ENCODE results near the gene NKAIN1. TPM values are rescaled to one million over a fixed set of nuclear protein-coding genes. Genes with fewer than 3 reads are reported as not detected.

The NKAIN1 gene
- total RNA-seq, 4 donors from 2014 or later = not detected

- no peak overlapping the region for H3K27ac ChIP-seq
Measured at GRCh38 chr1:31243501-31244286, 4.0 kb upstream of the NKAIN1 start.

DNA sequence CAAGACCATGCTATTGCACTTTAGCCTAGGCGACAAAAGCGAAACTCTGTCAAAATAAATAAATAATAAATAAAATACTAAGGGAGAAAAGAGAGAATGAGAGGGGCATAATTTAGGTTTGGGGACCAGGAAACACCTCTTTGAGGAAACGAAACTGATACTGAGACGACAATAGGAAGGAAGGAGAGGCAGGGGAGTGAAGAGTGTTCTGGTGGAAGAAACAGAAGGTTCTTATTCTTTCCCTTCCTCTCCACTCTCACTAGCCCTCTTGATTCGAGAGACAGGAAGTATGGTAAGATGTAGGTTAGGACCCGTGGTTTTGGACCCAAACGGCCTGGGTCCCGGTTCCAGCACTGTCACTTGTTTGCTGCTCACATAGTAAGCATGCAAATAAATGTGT lies 1.6 kb upstream of the NKAIN1 start:
- no peaks in the 10 kb centered on the region for H3K9me3 ChIP-seq
- no peak overlapping the region for H3K4me3 ChIP-seq
- H3K36me3 ChIP-seq = no peaks in the 10 kb centered on the region
- H3K27ac ChIP-seq = no peak overlapping the region
- peaks cover 0 to 16% (median 4%) of the 10 kb centered on the region in 4 donors for H3K4me1 ChIP-seq
- TF ChIP-seq CTCF (IDR thresholded peaks at IDR 0.05) (no peak), POLR2A (IDR thresholded peaks at IDR 0.05) (no peak), EP300 (IDR thresholded peaks at IDR 0.05) (no peak)
- 54 to 60% methylated on average over 8 of the region's 8 CpGs for WGBS, 2 donors
- peaks cover 0 to 55% of the 10 kb centered on the region in 2 donors for H3K27me3 ChIP-seq
- no peak for DNase-seq (ENCODE audit: low spot score in 2 of 2)

More at GRCh38 chr1:31243501-31244286, 4.0 kb upstream of the NKAIN1 start:
- H3K9me3 ChIP-seq = no peaks in the 10 kb centered on the region
- no peak for DNase-seq (ENCODE audit: low spot score in 2 of 2)
- no peaks in the 10 kb centered on the region for H3K36me3 ChIP-seq
- H3K4me1 ChIP-seq = peaks cover 0 to 13% (median 4%) of the 10 kb centered on the region in 4 donors
- peaks cover 0 to 31% of the 10 kb centered on the region in 2 donors for H3K27me3 ChIP-seq
- no peak overlapping the region for H3K4me3 ChIP-seq
- WGBS, 2 donors = 55 to 59% methylated on average over 10 of the region's 10 CpGs
- TF ChIP-seq POLR2A (IDR thresholded peaks at IDR 0.05) = no peak
- TF ChIP-seq EP300 (IDR thresholded peaks at IDR 0.05) = no peak
- no peak for TF ChIP-seq CTCF (IDR thresholded peaks at IDR 0.05)

GRCh38 chr1:31238986-31239613 lies 587 bp downstream of the NKAIN1 start:
- peaks cover 0 to 16% (median 4%) of the 10 kb centered on the region in 4 donors for H3K4me1 ChIP-seq
- TF ChIP-seq CTCF (IDR thresholded peaks at IDR 0.05) (no peak), EP300 (IDR thresholded peaks at IDR 0.05) (no peak), POLR2A (IDR thresholded peaks at IDR 0.05) (no peak)
- no peaks in the 10 kb centered on the region for H3K9me3 ChIP-seq
- 2% methylated on average over 11 to 38 of the region's 56 CpGs for WGBS, 2 donors
- DNase-seq (ENCODE audit: low spot score in 2 of 2) = no peak
- peak overlapping the region in 1 of 4 donors; percentile 35 for H3K4me3 ChIP-seq
- H3K27me3 ChIP-seq = peaks cover 0 to 74% of the 10 kb centered on the region in 2 donors
- H3K36me3 ChIP-seq = no peaks in the 10 kb centered on the region
- no peak overlapping the region for H3K27ac ChIP-seq

- TF ChIP-seq POLR2A (IDR thresholded peaks at IDR 0.05) (no peak), EP300 (IDR thresholded peaks at IDR 0.05) (no peak), CTCF (IDR thresholded peaks at IDR 0.05) (no peak)
- Histone ChIP-seq H3K27me3 (peaks cover 0 to 74% of the 10 kb centered on the region in 2 donors), H3K36me3 (no peaks in the 10 kb centered on the region), H3K4me3 (no peak overlapping the region), H3K4me1 (peaks cover 0 to 16% (median 4%) of the 10 kb centered on the region in 4 donors), H3K9me3 (no peaks in the 10 kb centered on the region), H3K27ac (no peak overlapping the region)
- 12 to 22% methylated on average over 3 to 4 of the region's 4 CpGs for WGBS, 2 donors
- no peak for DNase-seq (ENCODE audit: low spot score in 2 of 2)
Measured at GRCh38 chr1:31238612-31238985, 1.1 kb downstream of the NKAIN1 start.

DNA sequence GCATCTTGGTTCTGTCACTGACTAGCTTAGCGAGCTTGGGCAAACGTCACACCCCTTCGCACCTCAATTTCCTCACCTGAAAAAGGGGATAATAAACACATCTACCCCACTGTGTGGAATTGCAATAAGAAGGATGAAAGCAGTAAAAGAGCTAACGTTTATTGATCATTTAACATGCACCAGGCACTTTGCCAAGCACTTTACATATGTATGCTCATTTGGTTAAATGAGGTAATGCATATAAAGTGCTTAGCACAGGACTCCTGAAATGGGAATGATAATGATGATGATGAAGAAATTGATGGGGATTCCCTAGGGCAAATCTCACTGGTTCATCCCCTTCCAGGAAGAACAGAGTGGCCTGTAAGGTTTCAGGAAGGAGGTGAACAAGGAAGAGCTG lies 4.8 kb downstream of the NKAIN1 start:
- no peaks in the 10 kb centered on the region for H3K9me3 ChIP-seq
- peaks cover 0 to 52% of the 10 kb centered on the region in 2 donors for H3K27me3 ChIP-seq
- no peaks in the 10 kb centered on the region for H3K36me3 ChIP-seq
- no peak overlapping the region for H3K27ac ChIP-seq
- WGBS, 2 donors = 52 to 61% methylated on average over 4 of the region's 4 CpGs
- no peak for DNase-seq (ENCODE audit: low spot score in 2 of 2)
- TF ChIP-seq CTCF (IDR thresholded peaks at IDR 0.05) (no peak), EP300 (IDR thresholded peaks at IDR 0.05) (no peak), POLR2A (IDR thresholded peaks at IDR 0.05) (no peak)
- no peak overlapping the region for H3K4me3 ChIP-seq
- H3K4me1 ChIP-seq = peaks cover 0 to 14% (median 3%) of the 10 kb centered on the region in 4 donors
